Posterior vena cava (tissue), 2 donors: ENCODE data around the gene TGOLN2. TPM values are rescaled to one million over a fixed set of nuclear protein-coding genes. Genes with fewer than 3 reads are reported as not detected.
"Not testable (repeated sequence)": the region's sequence is repeated elsewhere in the genome, so short reads cannot be mapped to it uniquely, and the experiment has no call there.

Source experiments
- DNase-seq: peaks from one replicate; pipeline ENCODE4 v3.0.0-alpha.2; 2020; ENCODE audit warnings: low spot score
- intact Hi-C, 2 donors: fragments of 100-400 bp; cut with DNase I; formaldehyde crosslinking; loops; one replicate each; pipeline versions ENCODE4 v1.14.1 to v1.14.2; 2022 to 2023
- total RNA-seq, 2 donors: library from RNA; stranded (reverse); fragmentation: NEBNext Ultra II Directional; extraction: Animal tissue kit (Norgen Biotek cat#: 25700); gene quantifications; one replicate each; pipeline ENCODE4 v1.2.1, GENCODE V29; 2021
- donor health status: DM: yes; HTN: yes; CAD: no.
- donor health status: DM: yes; HTN: yes; CAD: no.

Gene TGOLN2
- total RNA-seq, 2 donors from 2014 or later, result 87.2 to 107 TPM

DNA sequence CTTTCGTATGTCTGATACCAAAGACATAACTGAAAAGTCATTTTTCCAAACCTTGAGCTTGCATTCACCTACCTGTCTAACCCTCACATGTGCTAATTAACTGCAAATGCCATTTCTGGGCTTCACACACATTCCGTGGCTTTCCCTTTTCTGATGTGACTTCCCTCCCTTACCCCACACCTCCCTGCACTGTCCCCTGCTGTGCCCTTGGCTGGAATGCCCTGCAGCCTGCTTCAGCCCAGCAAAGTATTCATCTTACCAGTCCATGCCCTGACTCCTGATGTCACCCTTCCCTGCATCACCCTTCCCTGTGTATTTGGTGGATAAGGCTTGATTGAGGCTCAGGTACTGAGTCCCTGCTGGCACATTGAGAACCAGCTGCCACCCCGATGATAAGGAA lies 14.4 kb upstream of the TGOLN2 start:
- intact Hi-C loops, result no loop called here
- DNase-seq, result no peak

DNA sequence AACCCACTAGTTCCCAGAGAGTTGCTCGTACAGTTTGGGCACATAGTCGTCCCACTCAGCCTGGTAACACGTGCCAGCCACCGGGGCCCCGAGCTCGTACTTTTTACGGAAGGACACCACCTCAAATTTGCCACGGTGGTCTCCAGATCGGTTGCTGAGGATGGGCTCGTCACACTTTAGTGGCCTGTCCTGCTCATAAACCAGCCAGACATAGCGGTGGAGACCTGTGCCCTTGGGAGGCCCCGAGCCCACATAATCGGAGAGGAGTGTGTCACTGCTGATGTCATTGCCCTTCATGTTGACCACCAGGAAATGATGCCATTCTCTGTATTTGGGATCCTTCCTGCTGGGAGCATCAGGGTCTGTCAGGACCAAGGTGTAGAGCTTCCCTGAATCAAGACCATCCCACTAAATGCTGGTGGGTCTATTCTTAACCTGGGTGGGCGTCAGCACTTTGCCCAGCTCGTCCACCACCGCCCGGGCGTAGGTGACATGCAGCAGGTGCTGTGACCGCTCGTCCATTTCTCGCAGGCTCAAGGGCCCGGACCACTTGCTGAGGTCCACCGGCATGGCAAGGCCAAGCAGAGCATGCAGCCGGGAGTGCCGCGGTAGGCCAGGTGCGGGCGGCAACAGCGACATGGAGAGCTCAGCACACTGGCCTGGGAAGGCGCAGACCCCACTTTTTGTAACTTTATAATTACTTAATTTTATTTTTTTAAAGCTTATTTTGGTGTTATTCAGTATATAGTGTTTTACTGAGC lies 13.7 kb upstream of the TGOLN2 start:
- DNase-seq, result no peak
- intact Hi-C loops, result no loop called here

DNA sequence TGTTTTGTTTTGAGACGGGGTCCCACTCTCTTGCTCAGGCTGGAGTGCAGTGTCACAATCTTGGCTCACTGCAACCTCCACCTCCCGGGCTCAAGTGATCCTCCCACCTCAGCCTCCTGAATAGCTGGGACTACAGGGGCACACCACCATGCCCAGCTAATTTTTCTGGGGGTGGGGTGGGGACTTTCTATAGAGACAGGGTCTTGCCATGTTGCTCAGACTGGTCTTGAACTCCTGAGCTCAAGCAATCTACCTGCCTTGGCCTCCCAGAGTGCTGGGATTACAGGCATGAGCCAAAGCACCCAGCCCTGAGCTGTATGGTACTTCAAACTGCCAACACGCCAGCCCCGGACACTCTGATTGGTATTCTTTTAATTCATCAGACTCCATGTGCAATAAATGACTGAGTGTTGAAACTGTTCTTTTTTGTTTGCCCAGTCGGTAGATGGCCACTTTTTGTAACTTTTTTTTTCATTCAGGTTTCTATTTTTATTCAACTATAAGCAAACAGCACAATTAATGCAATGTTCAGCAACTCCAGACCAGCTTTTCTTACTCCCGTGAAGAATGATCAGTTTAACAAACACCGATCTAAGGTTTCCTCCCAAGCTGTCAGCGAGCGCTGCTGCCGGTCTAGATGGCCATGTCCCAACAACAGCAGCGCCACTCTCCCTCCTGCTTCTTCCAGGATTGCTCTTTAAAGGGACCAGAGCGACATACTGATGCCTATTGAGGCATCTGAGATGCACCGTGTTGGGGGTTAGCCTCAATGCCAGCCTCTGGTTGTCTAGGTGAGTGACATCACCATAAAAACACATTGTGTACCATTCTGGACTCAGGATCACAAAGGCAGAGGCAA lies 12.5 kb upstream of the TGOLN2 start:
- intact Hi-C loops, result no loop called here
- no peak for DNase-seq

DNA sequence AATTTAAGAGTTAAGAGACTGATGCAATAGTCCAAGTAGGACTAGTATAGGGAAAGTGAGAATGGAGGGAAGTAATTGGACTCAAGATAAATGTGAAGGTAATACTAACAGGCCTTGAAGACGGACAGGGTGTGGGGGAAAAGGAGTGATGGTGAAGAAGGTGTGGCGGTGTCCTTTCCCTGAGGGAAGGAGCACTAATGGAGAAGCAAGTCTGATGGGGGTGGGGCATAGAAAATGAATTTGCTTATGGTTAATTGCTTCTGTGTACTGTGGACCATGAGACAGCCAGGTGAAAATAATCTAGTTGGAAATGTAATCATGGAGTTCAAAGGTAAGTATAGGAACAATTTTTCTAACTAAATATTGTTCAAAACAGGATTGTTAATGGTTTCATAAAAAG lies 7.1 kb upstream of the TGOLN2 start:
- intact Hi-C loops, result no loop called here
- no peak for DNase-seq

DNA sequence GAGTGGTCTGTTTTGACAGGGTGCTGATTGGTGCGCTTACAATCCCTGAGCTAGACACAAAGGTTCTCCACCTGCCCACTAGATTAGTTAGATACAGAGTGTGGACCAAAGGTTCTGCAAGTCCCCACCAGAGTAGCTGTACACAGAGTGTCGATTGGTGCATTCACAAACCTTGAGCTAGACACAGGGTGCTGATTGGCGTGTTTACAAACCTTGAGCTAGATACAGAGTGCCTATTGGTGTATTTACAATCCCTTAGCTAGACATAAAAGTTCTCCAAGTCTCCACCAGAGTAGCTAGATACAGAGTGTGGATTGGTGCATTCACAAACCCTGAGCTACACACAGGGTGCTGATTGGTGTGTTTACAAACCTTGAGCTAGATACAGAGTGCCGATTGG lies 6.1 kb upstream of the TGOLN2 start:
- DNase-seq, intact Hi-C loops: not testable (repeated sequence)

DNA sequence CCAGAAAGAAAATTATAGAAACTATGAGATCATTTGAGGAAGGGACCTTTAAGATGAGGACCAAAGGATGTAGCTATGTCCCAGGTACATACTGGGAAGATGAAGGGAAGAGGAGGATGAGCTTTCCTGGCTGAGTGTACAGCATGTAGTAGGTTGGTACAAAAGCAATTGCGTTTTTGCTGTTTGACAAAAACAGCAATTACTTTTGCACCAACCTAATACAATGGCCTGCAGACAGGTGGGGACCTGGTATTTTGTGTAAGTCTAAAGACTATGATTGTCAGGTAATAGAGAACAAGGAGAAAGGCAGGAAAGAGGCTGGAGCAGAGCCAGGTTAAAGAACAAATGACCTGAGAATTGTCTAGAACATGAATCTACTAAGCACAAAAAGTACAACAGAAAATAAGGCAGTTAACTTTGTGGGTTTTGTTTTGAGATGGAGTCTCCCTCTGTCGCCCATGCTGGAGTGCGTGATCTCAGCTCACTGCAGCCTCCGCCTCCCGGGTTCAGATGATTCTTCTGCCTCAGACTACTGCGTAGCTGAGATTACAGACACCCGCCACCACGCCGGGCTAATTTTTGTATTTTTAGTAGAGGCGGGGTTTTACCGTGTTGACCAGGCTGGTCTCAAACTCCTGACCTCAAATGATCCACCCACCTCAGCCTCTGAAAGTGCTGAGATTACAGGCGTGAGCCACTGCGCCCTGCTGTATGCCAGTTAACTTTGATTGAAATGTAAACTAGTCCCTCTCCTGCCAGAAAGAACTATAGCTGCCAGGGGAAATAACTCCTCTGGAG lies 3.2 kb upstream of the TGOLN2 start:
- intact Hi-C loops, result no loop called here
- peak; percentile 37 for DNase-seq

DNA sequence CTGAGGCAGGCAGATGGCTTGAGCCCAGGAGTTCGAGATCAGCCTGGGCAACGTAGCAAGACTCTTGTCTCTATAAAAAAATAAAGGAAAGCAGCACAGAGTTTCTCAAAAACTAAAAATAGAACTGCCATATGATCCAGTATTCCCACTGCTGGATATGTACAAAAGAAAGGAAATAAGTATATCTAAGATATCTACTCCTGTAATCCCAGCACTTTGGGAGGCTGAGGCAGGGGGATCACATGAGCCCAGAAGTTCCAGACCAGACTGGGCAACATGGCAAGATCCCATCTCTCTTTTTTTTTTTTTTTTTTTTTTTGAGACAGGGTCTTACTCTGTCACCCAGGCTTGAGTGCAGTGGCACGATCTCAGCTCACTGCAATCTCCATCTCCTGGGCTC lies 1.9 kb upstream of the TGOLN2 start:
- intact Hi-C loops, DNase-seq: not testable (repeated sequence)

DNA sequence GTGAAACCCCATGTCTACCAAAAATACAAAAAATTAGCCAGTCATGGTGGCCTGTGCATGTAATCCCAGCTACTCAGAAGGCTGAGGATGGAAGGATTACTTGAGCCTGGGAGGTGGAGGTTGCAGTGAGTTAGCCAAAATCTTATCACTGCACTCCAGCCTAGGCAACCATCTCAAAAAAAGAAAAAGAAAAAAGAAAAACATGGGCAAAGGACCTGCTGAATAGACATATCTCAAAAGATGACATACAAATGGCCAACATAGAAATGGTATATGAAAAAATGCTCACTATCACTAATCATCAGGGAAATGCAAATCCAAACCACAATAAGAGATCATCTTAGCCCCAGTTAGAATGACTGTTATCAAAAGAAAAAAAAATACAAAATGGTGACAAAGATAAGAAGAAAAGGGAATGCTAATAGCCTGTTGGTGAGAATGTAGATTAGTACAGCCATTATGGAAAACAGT lies 1.4 kb upstream of the TGOLN2 start:
- no peak for DNase-seq
- intact Hi-C loops, result no loop called here

DNA sequence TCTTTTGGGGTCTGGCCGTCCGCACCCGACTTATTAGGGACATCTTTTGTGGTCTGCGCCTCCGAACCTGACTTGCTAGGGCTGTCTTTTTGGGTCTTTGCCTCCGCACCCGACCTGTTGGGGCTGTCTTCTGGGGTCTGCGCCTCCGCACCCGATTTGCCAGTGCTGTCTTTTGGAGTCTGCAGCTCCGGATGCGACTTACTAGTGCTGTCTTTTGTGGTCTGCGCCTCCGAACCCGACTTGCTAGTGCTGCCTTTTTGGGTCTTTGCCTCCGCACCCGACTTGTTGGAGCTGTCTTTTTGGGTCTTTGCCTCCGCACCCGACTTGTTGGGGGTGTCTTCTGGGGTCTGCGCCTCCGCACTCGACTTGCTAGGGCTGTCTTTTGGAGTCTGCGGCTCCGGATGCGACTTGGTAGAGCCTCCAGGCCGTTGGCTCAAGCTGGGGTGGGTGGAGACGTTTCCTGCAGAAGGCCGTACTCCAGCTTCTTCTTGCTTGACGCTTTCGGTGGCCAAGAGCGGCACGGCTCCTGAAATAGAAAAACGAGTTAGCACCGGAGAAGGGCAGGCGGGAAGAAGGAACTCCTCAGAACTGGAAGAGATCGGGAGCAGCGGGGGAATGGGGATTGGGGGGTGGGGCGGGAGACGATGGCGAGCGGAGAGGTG lies 498 bp downstream of the TGOLN2 start:
- intact Hi-C loops, result no loop called here
- DNase-seq, result peak; percentile 91

DNA sequence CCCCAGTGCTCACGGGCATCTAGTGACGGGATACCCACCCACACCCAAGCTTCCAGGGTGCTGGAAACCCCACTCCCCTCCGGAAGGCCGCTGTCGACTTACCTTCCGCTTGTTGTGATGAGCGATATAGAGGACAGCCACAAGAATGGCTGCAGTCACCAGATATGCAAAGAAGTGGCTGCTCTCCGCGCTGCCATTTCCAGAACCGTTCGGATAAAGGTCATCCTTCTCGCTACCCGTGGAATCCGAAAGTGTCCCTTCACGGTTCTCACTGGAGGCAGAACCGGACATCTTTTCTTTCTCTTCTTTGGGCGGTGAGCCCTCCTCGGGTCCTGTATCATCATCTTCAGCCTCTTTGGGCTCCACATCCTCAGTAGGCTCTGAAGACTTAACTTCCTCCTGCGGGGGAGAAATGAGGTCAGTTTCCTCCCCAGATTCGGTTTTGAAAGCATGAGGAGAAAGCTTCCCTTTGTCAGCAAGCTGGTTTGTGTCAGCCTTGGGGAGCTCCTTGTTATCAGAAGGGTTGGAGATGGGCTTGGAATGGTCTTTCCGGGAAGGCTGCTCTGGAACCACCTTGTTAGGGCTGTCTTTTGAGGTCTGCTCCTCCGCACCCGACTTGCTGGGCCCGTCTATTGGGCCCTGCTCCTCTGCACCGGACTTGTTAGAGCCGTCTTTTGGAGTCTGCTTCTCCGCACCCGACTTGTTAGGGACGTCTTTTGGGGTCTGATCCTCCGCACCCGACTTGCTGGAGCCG lies 1.2 kb downstream of the TGOLN2 start:
- intact Hi-C loops, result no loop called here
- no peak for DNase-seq

DNA sequence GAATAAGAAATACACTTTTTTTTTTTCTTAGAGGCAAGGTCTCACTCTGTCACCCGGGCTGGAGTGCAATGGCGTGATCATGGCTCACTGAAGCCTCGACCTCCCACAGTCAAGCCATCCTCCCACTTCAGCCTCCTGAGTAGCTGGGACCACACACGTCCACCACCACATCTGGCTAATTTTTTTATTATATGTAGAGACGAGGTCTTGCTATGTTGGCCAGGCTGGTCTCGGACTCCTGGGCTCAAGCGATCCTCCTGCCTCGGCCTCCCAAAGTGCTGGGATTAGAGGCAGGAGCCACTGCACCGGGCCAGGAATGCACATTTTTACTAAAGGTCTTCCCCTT lies 2.4 kb downstream of the TGOLN2 start:
- intact Hi-C loops, result no loop called here
- DNase-seq, result no peak

DNA sequence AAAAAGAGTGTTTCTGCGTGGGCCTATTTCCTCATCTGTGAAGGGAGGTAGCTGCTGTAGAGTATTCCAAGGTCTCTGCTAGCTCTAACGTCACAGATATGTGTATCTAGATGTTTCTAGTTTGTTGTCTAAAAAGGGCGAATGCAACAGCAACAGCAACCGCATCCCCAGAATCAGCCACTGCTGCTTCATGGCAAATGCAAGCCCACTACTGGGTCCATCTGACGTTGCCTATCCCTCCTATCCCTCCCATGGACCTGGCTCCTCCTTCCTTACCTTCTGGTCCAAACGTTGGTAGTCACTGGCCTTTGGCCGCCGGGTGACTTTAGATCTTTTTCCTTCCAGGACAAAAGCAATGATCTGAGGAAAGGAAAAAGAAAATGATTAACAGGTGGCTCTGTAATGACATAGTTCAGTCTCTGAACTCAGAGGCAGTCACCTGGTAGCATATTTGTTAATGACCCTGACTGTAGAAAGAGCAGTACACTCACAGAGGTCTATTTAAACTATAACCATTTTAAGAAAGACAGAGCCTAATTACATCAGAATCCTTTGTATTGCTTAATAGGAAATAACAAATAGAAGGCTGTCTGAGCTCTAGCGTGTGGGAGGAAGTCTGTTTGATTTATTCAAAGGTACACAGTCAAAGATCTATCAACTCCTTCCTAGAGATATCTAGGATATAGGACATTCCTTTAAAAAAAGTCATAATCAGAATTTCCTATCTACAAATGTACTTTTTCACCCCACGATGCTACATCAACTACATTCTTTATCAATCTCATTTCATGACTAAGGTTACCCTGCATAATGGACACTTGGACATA lies 2.9 kb downstream of the TGOLN2 start:
- intact Hi-C loops, result no loop called here

DNA sequence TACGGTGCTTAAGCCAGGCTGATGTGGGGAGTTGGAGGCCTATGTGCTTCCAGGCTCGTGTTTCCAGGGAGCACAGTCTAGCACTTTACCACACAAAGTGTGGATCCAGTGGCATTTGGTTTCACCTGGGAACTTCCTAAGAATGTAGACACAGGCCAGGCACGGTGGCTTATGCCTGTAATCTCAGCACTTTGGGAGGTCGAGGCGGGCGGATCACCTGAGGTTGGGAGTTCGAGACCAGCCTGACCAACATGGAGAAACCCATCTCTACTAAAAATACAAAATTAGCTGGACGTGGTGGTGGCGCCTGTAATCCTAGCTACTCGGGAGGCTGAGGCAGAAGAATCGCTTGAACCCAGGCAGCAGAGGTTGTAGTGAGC lies 3.8 kb downstream of the TGOLN2 start:
- DNase-seq, intact Hi-C loops: not testable (repeated sequence)

More for the DNA sequence above, 2.9 kb downstream of the TGOLN2 start:
- no peak for DNase-seq

DNA sequence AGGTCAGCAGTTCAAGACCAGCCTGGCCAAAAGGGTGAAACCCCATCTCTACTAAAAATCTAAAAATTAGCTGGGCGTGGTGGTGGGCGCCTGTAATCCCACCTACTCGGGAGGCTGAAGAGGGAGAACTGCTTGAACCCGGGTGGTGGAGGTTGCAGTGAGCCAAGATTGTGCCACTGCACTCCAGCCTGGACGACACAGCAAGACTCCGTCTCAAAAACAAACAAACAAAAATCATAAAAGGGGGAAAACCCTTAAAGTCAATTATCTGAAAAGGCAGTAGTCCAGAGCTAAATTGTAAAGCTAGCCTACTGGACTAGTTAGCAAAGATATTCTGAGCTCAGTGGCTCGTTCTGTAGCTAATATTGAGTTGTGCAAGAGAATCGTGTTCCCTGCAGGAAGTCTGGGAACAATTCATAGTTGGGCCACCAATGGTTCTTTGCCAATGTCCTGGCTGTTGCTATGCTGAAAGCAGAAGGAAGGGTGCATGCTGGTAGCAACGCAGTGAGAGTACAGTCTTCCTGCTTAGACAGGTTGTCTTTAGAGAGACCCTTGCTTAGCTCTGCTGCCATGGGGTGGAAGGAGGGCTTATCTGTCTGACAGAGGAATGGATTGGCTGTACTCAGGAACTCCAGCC lies 4.3 kb downstream of the TGOLN2 start:
- no peak for DNase-seq
- intact Hi-C loops, result no loop called here

DNA sequence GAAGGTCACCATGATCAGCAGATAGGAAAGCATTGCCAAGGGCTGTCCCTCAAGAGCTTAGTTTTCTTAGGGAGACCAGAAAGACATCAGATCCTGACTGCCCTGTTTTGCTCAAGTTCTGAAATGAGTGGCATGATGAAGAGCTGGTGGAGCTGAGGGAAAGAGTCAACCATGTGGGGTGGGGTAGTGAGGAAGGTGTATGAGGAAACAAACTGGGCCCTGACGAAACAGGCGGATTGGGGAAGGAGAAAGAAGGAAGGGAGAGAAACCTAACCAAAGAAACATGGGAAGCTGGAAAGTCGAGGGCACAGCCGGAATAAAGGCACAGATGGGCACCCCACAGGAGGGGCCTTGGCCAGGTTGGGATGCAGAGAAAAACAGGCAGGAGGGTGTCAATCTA lies 8.0 kb downstream of the TGOLN2 start:
- no peak for DNase-seq
- intact Hi-C loops, result no loop called here

DNA sequence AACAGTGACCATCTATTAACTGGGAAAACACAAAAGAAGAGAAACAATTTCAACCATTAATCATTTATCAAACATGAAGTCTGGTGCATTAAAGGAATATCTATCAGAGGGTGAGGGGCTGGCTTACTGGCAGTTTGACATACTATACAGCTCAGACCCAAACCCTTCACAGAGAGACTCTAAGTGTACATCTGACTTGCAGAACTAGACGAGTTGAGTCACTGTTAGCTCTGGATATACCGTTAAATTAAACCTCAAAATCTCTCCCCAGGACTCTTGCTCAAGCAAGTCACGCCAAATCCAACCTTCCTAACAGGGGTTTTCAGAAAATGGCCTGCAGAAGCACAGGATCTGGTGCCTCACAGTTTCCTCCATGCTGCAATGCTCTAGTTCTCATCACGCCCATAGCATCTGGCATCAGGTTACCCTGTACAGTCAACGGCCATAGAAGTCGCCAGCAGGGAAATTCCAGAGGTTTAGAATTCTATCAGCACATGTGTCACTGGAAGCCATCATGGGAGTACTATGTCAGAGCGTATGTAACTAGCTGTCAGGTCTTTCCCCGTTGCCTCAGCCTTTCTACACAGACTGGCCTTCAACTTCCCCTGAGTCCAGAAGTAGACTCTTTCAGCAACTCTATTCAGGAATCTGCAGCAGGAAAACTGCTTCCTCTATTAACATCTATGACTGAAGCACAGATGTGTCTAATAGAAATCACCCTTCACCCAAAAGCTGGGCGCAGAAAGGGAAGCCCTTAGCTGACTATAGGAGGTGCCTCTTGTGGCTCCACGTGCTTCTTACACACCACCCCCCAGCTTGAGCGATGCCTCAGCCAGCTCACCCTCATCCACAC lies 9.3 kb downstream of the TGOLN2 start:
- DNase-seq, result no peak

More for the DNA sequence above, 9.3 kb downstream of the TGOLN2 start:
- intact Hi-C loops, result no loop called here
